Measurements from ENCODE around the gene IGSF5. TPM values are rescaled to one million over a fixed set of nuclear protein-coding genes. Genes with fewer than 3 reads are reported as not detected.

IGSF5 gene
- total RNA-seq, 1 experiment from 2014 or later, result not detected

DNA sequence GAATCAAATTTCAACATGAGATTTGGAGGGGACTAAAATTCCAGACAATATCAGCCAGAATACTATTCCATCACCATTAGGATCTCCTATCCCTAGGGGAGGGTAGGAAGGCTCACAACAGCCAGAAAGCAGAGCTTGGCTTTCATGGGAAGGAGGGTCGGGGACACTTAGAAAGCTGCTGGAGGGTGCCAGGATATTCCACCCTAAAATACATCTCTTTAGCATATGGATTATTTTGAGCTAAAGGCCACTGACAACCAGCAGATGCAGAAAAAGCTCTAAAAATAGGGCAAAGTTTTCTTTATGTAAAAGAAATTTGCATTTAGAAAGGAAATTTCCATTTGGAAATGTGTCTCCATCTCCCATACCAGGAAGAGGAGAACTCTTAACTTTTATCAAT, 68.0 kb downstream of the IGSF5 start:
- H3K27me3 ChIP-seq (ENCODE audit: low read length), result no peaks in the 10 kb centered on the region
- TF ChIP-seq, protein P1, sequence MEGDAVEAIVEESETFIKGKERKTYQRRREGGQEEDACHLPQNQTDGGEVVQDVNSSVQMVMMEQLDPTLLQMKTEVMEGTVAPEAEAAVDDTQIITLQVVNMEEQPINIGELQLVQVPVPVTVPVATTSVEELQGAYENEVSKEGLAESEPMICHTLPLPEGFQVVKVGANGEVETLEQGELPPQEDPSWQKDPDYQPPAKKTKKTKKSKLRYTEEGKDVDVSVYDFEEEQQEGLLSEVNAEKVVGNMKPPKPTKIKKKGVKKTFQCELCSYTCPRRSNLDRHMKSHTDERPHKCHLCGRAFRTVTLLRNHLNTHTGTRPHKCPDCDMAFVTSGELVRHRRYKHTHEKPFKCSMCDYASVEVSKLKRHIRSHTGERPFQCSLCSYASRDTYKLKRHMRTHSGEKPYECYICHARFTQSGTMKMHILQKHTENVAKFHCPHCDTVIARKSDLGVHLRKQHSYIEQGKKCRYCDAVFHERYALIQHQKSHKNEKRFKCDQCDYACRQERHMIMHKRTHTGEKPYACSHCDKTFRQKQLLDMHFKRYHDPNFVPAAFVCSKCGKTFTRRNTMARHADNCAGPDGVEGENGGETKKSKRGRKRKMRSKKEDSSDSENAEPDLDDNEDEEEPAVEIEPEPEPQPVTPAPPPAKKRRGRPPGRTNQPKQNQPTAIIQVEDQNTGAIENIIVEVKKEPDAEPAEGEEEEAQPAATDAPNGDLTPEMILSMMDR (conservative IDR thresholded peaks at IDR 0.05; ENCODE audit: low read depth, low read length), result no peak
- TF ChIP-seq EZH2 (IDR thresholded peaks at IDR 0.05; ENCODE audit: low read length, unreplicated experiment) (no peak), EZH2phosphoT487 (IDR thresholded peaks at IDR 0.05; ENCODE audit: borderline replicate concordance, low read length) (no peak)
- no peaks in the 10 kb centered on the region for H3K79me2 ChIP-seq (ENCODE audit: low read length)
- ATAC-seq, result no peak
- no peaks in the 10 kb centered on the region for H4K20me1 ChIP-seq (ENCODE audit: low read length)
- intact Hi-C loops (cut with micrococcal nuclease), result no loop called here
- H3K36me3 ChIP-seq (ENCODE audit: low read depth, low read length), result no peaks in the 10 kb centered on the region
- CTCF ChIA-PET, result no interaction called here
- no peak overlapping the region for H3K9ac ChIP-seq (ENCODE audit: low read length)
- POLR2A ChIA-PET (ENCODE audit: unreplicated experiment), result no interaction called here
- H3K9me3 ChIP-seq (ENCODE audit: low read length), result no peaks in the 10 kb centered on the region
- H3F3A ChIP-seq (ENCODE audit: low read length, unreplicated experiment), result no peaks in the 10 kb centered on the region
- no peak overlapping the region for H3K4me2 ChIP-seq (ENCODE audit: low read length)
- no peak overlapping the region for H3K4me3 ChIP-seq (ENCODE audit: low read length)
- no peak overlapping the region for H3K27ac ChIP-seq (ENCODE audit: low read length)
- H3K4me1 ChIP-seq (ENCODE audit: insufficient read depth, low read length), result no peaks in the 10 kb centered on the region
- H3K9me2 ChIP-seq (replicated peaks; ENCODE audit: low read length), result no peaks in the 10 kb centered on the region
- no peak overlapping the region for H2AFZ ChIP-seq (ENCODE audit: low read length)
- no TSS peak for BruUV-seq (replicated peaks)
- DNase-seq, result no peak

GRCh38 chr21:39818557-39818956, 73.6 kb downstream of the IGSF5 start:
- Histone ChIP-seq H3K4me2 (ENCODE audit: low read length) (no peak overlapping the region), H3K4me1 (ENCODE audit: insufficient read depth, low read length) (no peaks in the 10 kb centered on the region), H3K9me2 (replicated peaks; ENCODE audit: low read length) (no peaks in the 10 kb centered on the region), H3K27ac (ENCODE audit: low read length) (no peak overlapping the region), H3K9ac (ENCODE audit: low read length) (no peak overlapping the region), H3K27me3 (ENCODE audit: low read length) (no peaks in the 10 kb centered on the region), H3K4me3 (ENCODE audit: low read length) (no peak overlapping the region), H3K36me3 (ENCODE audit: low read depth, low read length) (no peaks in the 10 kb centered on the region), H3F3A (ENCODE audit: low read length, unreplicated experiment) (no peaks in the 10 kb centered on the region), H2AFZ (ENCODE audit: low read length) (no peak overlapping the region), H3K9me3 (ENCODE audit: low read length) (no peaks in the 10 kb centered on the region), H3K79me2 (ENCODE audit: low read length) (no peaks in the 10 kb centered on the region), H4K20me1 (ENCODE audit: low read length) (no peaks in the 10 kb centered on the region)
- DNase-seq (no peak), ATAC-seq (no peak)
- ChIA-PET CTCF (no interaction called here), POLR2A (ENCODE audit: unreplicated experiment) (no interaction called here)
- TF ChIP-seq, protein P1 (conservative IDR thresholded peaks at IDR 0.05; ENCODE audit: low read depth, low read length), result no peak
- TF ChIP-seq EZH2phosphoT487 (IDR thresholded peaks at IDR 0.05; ENCODE audit: borderline replicate concordance, low read length), result no peak
- TF ChIP-seq EZH2 (IDR thresholded peaks at IDR 0.05; ENCODE audit: low read length, unreplicated experiment), result no peak
- BruUV-seq (replicated peaks), result no TSS peak
- intact Hi-C loops (cut with micrococcal nuclease), result no loop called here

GRCh38 chr21:39822042-39822441, 77.1 kb downstream of the IGSF5 start:
- peaks cover 4% of the 10 kb centered on the region; the same call in 1 of the 2 replicates for H3K9me3 ChIP-seq (ENCODE audit: low read length)
- ChIA-PET CTCF (no interaction called here), POLR2A (ENCODE audit: unreplicated experiment) (no interaction called here)
- no TSS peak for BruUV-seq (replicated peaks)
- no peaks in the 10 kb centered on the region for H3K4me1 ChIP-seq (ENCODE audit: insufficient read depth, low read length)
- H4K20me1 ChIP-seq (ENCODE audit: low read length), result no peaks in the 10 kb centered on the region
- no peak overlapping the region for H3K4me3 ChIP-seq (ENCODE audit: low read length)
- H3K9ac ChIP-seq (ENCODE audit: low read length), result no peak overlapping the region
- no peaks in the 10 kb centered on the region for H3K9me2 ChIP-seq (replicated peaks; ENCODE audit: low read length)
- H2AFZ ChIP-seq (ENCODE audit: low read length), result no peak overlapping the region
- DNase-seq (no peak), ATAC-seq (no peak)
- no peak overlapping the region for H3K27ac ChIP-seq (ENCODE audit: low read length)
- no peak overlapping the region for H3K4me2 ChIP-seq (ENCODE audit: low read length)
- no peaks in the 10 kb centered on the region for H3K36me3 ChIP-seq (ENCODE audit: low read depth, low read length)
- no peaks in the 10 kb centered on the region for H3K27me3 ChIP-seq (ENCODE audit: low read length)
- TF ChIP-seq, protein P1 (conservative IDR thresholded peaks at IDR 0.05; ENCODE audit: low read depth, low read length), result no peak
- TF ChIP-seq EZH2phosphoT487 (IDR thresholded peaks at IDR 0.05; ENCODE audit: borderline replicate concordance, low read length) (no peak), EZH2 (IDR thresholded peaks at IDR 0.05; ENCODE audit: low read length, unreplicated experiment) (no peak)
- no peaks in the 10 kb centered on the region for H3F3A ChIP-seq (ENCODE audit: low read length, unreplicated experiment)
- intact Hi-C loops (cut with micrococcal nuclease), result no loop called here
- no peaks in the 10 kb centered on the region for H3K79me2 ChIP-seq (ENCODE audit: low read length)
